Measurements from ENCODE around the gene TMED7. TPM values are rescaled to one million over a fixed set of nuclear protein-coding genes. Genes with fewer than 3 reads are reported as not detected.
"Not testable (repeated sequence)": the region's sequence is repeated elsewhere in the genome, so short reads cannot be mapped to it uniquely, and the experiment has no call there.

The TMED7 gene
- total RNA-seq (100 to 1,000 TPM in 1 of 2 donors, 10 to 100 TPM in 1; 89.3 to 119 TPM), polyA plus RNA-seq (ENCODE audit: insufficient read depth, low read depth, low replicate concordance) (43.6 TPM)
- long read RNA-seq, donor 1, transcript TMED7-201 (3 exons, 3,757 nt) = major isoform, 29 of 29 reads
- long read RNA-seq, donor 1, partial matches to known transcripts = 0 of 29 reads
- long read RNA-seq, donor 1, other reads (novel, unspliced or antisense) = 0 of 29 reads
- long read RNA-seq, donor 2, transcript TMED7-201 (3 exons, 3,757 nt) = major isoform, 20 of 20 reads
- long read RNA-seq, donor 2, partial matches to known transcripts = 0 of 20 reads
- long read RNA-seq, donor 2, other reads (novel, unspliced or antisense) = 0 of 20 reads

DNA sequence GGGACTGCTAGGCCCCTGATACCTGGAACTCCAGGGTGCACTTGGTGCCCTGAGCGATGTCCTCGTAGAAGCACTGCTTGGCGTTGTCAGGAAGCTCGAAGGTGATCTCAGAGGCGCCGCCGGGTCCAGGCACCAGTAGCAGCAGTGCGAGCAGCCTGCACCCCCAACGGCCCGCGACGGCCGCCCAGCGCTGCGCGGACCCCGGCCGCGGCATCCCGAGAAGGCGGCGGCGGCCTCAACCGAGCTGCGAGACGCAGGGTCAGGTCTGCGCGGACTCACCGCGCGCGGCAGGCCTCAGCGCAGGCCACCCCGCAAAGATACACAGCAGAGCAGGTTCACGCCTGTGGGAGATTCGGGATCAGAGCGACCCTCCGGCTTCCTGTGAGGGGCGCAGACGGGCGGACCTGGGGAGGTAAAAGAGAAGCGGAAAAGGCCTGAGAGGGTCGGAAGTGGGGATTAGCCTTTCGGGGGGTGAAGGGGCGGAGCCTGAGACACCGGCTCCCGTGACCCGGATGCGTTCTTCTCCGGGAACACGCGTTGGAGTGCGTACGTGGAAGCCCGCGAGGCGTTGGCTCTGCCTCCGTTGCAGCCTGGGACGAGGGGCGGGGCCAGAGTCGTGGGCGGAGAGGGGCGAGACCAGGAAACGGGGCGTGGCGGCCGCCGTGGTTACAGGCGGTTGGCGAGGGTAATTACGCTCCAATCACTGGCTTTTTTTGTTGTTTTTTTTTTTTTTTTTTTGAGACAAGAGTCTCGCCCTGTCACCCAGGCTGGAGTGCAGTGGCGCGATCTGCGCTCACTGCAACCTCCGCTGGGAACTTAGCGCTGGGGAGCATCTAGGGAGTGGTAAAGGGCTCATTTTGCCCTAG is at the start of gene TMED7:
Gene TMED7 (minus strand): TSS at position 458 of the 866 bp plus-strand sequence. CDS start 244 bp downstream, at position 214.
- no peaks in the 10 kb centered on the region for H3K36me3 ChIP-seq (ENCODE audit: low read depth, missing control alignments)
- H3K4me1 ChIP-seq = peaks cover 25% of the 10 kb centered on the region
- intact Hi-C loops (cut with DNase I; ENCODE audit: low total_unique reads) = no loop called here
- TF ChIP-seq POLR2A (IDR thresholded peaks at IDR 0.05) = no peak
- TF ChIP-seq, protein P1, sequence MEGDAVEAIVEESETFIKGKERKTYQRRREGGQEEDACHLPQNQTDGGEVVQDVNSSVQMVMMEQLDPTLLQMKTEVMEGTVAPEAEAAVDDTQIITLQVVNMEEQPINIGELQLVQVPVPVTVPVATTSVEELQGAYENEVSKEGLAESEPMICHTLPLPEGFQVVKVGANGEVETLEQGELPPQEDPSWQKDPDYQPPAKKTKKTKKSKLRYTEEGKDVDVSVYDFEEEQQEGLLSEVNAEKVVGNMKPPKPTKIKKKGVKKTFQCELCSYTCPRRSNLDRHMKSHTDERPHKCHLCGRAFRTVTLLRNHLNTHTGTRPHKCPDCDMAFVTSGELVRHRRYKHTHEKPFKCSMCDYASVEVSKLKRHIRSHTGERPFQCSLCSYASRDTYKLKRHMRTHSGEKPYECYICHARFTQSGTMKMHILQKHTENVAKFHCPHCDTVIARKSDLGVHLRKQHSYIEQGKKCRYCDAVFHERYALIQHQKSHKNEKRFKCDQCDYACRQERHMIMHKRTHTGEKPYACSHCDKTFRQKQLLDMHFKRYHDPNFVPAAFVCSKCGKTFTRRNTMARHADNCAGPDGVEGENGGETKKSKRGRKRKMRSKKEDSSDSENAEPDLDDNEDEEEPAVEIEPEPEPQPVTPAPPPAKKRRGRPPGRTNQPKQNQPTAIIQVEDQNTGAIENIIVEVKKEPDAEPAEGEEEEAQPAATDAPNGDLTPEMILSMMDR (IDR thresholded peaks at IDR 0.05) = peak in 2 of 3 experiments; percentile 25 to 32
- DNase-seq = peak; percentile 100
- no peaks in the 10 kb centered on the region for H3K9me3 ChIP-seq
- 1% methylated on average over 32 to 68 of the region's 77 CpGs for WGBS, 2 donors
- peak within 1 kb of the TSS; percentile 86 to 96 for H3K27ac ChIP-seq
- peak within 1 kb of the TSS; percentile 90 to 99 for H3K4me3 ChIP-seq
- no peaks in the 10 kb centered on the region for H3K27me3 ChIP-seq

DNA sequence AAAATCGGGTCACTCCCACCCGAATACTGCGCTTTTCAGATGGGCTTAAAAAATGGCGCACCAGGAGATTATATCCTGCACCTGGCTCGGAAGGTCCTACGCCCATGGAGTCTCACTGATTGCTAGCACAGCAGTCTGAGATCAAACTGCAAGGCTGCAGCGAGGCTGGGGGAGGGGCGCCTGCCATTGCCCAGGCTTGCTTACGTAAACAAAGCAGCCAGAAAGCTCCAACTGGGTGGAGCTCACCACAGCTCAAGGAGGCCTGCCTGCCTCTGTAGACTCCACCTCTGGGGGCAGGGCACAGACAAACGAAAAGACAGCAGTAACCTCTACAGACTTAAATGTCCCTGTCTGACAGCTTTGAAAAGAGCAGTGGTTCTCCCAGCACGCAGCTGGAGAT is 48.9 kb upstream of the TMED7 start:
- H3K4me1 ChIP-seq; H3K4me3 ChIP-seq; DNase-seq; intact Hi-C loops (cut with DNase I; ENCODE audit: low total_unique reads); H3K27me3 ChIP-seq; H3K27ac ChIP-seq; H3K36me3 ChIP-seq (ENCODE audit: low read depth, missing control alignments); H3K9me3 ChIP-seq: not testable (repeated sequence)
- WGBS, 2 donors = 50 to 79% methylated on average over 4 to 11 of the region's 11 CpGs

DNA sequence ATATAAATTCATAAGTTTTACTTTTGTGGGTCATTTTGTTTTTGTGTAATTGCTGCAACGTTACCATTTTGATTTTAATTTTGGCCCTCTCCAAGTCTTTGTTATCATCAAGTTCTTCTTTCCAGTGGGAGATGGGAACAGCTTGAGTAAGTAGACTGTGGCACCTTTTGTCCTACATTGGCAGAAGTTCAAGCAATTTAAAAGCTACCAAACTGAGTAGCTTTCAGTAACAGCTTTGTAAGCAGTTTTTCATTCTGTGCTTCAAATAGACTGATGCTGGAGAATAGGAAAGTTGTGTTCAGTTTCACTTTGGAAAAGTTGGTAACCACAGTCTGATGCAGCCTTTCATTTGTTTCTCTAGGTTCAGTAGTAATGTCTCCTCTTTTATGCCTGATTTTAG is 47.8 kb upstream of the TMED7 start:
- 0% methylated on average over 1 of the region's 1 CpG for WGBS, 2 donors
- Histone ChIP-seq H3K4me3 (no peak overlapping the region), H3K36me3 (ENCODE audit: low read depth, missing control alignments) (no peaks in the 10 kb centered on the region), H3K27ac (peak overlapping the region in 1 of 2 donors; percentile 39), H3K27me3 (no peaks in the 10 kb centered on the region), H3K4me1 (no peaks in the 10 kb centered on the region), H3K9me3 (no peaks in the 10 kb centered on the region)
- TF ChIP-seq POLR2A (IDR thresholded peaks at IDR 0.05) = no peak
- TF ChIP-seq, protein P1 (IDR thresholded peaks at IDR 0.05) = no peak
- intact Hi-C loops (cut with DNase I; ENCODE audit: low total_unique reads) = no loop called here
- DNase-seq = no peak

DNA sequence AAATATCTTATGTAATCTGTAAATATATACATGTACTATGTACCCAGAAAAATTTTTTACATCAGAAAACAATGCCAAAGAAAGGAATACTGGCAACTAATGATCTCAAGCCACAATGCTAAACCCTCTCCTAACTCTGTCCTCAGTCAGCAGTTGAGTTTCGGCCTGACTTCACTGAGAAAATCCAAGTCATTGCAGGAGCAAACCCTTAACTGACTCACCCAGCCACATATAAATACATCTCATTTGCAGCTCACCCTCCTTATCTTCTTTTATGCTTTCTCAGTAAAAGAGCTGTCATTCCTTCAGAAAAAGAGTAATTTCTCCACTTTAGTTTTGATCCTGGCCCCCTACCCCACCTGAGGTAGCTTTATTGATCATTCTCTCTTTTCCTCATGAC is 46.1 kb upstream of the TMED7 start:
- Histone ChIP-seq H3K36me3 (ENCODE audit: low read depth, missing control alignments) (no peaks in the 10 kb centered on the region), H3K27ac (peak overlapping the region in 1 of 2 donors; percentile 39), H3K9me3 (no peaks in the 10 kb centered on the region), H3K4me3 (no peak overlapping the region), H3K27me3 (no peaks in the 10 kb centered on the region), H3K4me1 (no peaks in the 10 kb centered on the region)
- DNase-seq = no peak
- WGBS, 2 donors = 90 to 95% methylated on average over 1 of the region's 1 CpG
- no peak for TF ChIP-seq POLR2A (IDR thresholded peaks at IDR 0.05)
- TF ChIP-seq, protein P1 (IDR thresholded peaks at IDR 0.05) = no peak
- intact Hi-C loops (cut with DNase I; ENCODE audit: low total_unique reads) = no loop called here

DNA sequence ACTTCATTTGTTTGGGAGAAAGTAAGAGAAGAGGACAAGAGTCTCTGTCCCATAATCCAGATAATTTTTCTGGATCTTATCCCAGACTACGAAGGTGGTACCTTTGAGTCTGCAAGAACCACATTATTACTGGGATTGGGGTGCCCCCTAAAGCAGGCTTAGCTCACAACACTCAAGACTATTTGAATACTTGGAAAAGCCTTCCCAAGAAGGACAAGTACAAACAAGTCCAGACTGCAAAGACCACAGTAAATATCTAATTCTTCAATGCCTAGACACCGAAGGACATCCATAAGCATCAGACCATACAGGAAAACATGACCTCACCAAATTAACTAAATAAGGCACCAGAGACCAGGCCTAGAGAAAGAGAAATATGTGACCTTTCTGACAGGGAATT is 40.2 kb upstream of the TMED7 start:
- intact Hi-C loops (cut with DNase I; ENCODE audit: low total_unique reads) = no loop called here
- Histone ChIP-seq H3K4me3 (no peak overlapping the region), H3K9me3 (no peaks in the 10 kb centered on the region), H3K4me1 (no peaks in the 10 kb centered on the region), H3K27ac (no peak overlapping the region), H3K36me3 (ENCODE audit: low read depth, missing control alignments) (no peaks in the 10 kb centered on the region), H3K27me3 (no peaks in the 10 kb centered on the region)
- TF ChIP-seq, protein P1 (IDR thresholded peaks at IDR 0.05) = no peak
- no peak for TF ChIP-seq POLR2A (IDR thresholded peaks at IDR 0.05)
- whole genome bisulfite sequencing, 2 donors = 50 to 92% methylated on average over 2 of the region's 2 CpGs
- DNase-seq = no peak

Measured in testis (tissue), 5 donors.